Embryonic facial prominence (tissue), 1 donor: Measurements from ENCODE around the gene VN1R5.
"Not testable (repeated sequence)": the region's sequence is repeated elsewhere in the genome, so short reads cannot be mapped to it uniquely, and the experiment has no call there.

ENCODE experiments used
- DNase-seq: peaks from one replicate; pipeline ENCODE4 v3.0.0-alpha.2; 2016; ENCODE audit errors: extremely low spot score

The VN1R5 gene

GRCh38 chr1:247255772-247256171, at the start of gene VN1R5:
Gene VN1R5, plus strand, starts transcription at chr1:247256072.
- DNase-seq: not testable (repeated sequence)

GRCh38 chr1:247209396-247209795, 46.5 kb upstream of the VN1R5 start:
- DNase-seq: no peak

- no peak for DNase-seq
Measured at GRCh38 chr1:247210062-247210375, 45.9 kb upstream of the VN1R5 start.

GRCh38 chr1:247210376-247211117, 45.3 kb upstream of the VN1R5 start:
- peak; percentile 75 for DNase-seq

- no peak for DNase-seq
Measured at GRCh38 chr1:247211339-247211738, 44.5 kb upstream of the VN1R5 start.

- no peak for DNase-seq
Measured at GRCh38 chr1:247212012-247212411, 43.9 kb upstream of the VN1R5 start.

- no peak for DNase-seq
Measured at GRCh38 chr1:247212627-247213617, 43.0 kb upstream of the VN1R5 start.

GRCh38 chr1:247216261-247216660, 39.6 kb upstream of the VN1R5 start:
- DNase-seq: no peak

GRCh38 chr1:247218121-247218651, 37.7 kb upstream of the VN1R5 start:
- no peak for DNase-seq

GRCh38 chr1:247220280-247220679, 35.6 kb upstream of the VN1R5 start:
- DNase-seq: not testable (repeated sequence)

GRCh38 chr1:247222840-247223239, 33.0 kb upstream of the VN1R5 start:
- no peak for DNase-seq

GRCh38 chr1:247224822-247225221, 31.1 kb upstream of the VN1R5 start:
- DNase-seq: no peak

GRCh38 chr1:247228133-247228532, 27.7 kb upstream of the VN1R5 start:
- no peak for DNase-seq

GRCh38 chr1:247241691-247242090, 14.2 kb upstream of the VN1R5 start:
- DNase-seq: no peak

GRCh38 chr1:247243524-247244137, 12.2 kb upstream of the VN1R5 start:
- DNase-seq: no peak

GRCh38 chr1:247246325-247247115, 9.4 kb upstream of the VN1R5 start:
- no peak for DNase-seq

GRCh38 chr1:247247568-247247967, 8.3 kb upstream of the VN1R5 start:
- no peak for DNase-seq

- DNase-seq: no peak
Measured at GRCh38 chr1:247266053-247266452, 10.2 kb downstream of the VN1R5 start.

GRCh38 chr1:247268390-247269045, 12.6 kb downstream of the VN1R5 start:
- DNase-seq: no peak

- no peak for DNase-seq
Measured at GRCh38 chr1:247269133-247269532, 13.3 kb downstream of the VN1R5 start.

- DNase-seq: no peak
Measured at GRCh38 chr1:247270003-247270402, 14.1 kb downstream of the VN1R5 start.
